HG03103 (cell line): ENCODE data around the gene SHKBP1.
"Not testable (repeated sequence)": the region's sequence is repeated elsewhere in the genome, so short reads cannot be mapped to it uniquely, and the experiment has no call there.

Experiments
- ATAC-seq: cut with Tn5 transposase; IDR thresholded peaks from one replicate; pipeline ENCODE4 v1.9.1; 2021; ENCODE audit warnings: low read depth; ENCODE audit not compliant: unreplicated experiment

SHKBP1 gene

DNA sequence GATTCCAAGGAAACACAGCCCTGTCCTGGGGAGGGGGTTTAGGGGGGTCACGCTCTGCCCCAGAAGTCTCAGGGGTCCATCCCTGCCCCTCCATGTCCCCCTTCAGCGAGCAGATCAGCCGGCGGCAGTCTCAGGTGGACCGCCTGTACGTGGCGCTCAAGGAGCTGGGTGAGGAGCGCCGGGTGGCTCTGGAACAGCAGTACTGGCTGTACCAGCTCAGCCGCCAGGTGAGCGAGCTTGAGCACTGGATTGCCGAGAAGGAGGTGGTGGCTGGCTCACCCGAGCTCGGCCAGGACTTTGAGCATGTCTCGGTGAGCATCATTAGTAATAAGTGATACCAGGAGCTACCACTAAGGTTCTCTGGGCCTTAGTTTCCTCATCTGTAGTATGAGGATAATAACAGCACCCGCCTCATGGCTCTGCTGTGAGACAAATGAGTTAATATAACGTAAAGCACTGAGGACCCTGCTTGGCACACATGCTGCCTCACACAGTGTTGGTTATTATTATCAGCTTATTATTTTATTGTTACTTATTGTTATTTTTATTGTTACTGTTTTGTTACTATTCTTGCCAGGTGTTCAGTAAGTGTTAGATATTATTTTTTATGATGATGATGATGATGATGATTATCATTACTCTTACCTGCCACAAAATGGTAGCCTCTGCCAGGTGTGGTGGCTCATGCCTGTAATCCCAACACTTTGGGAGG is 20.5 kb upstream of the SHKBP1 start:
- ATAC-seq, result no peak

DNA sequence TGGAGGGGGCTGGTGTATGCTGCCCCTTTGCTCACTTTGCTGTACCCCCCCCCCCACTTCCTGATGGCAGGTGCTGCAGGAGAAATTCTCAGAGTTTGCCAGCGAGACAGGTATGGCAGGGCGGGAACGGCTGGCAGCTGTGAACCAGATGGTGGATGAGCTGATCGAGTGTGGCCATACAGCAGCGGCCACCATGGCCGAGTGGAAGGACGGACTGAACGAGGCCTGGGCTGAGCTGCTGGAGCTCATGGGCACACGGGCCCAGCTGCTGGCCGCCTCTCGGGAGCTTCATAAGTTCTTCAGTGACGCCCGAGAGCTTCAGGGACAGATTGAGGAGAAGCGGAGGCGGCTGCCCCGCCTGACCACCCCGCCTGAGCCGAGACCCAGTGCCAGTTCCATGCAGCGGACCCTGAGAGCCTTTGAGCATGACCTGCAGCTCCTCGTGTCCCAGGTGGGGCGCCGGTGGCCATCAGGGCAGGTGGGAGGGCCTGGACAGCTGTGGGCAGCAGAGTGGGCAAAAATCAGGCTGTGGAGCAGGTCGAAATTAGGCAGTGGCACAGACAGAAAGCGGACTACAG is 19.6 kb upstream of the SHKBP1 start:
- no peak for ATAC-seq

GRCh38 chr19:40559394-40559793 is 17.3 kb upstream of the SHKBP1 start:
- ATAC-seq, result no peak

GRCh38 chr19:40560092-40560507 is 16.6 kb upstream of the SHKBP1 start:
- ATAC-seq, result no peak

DNA sequence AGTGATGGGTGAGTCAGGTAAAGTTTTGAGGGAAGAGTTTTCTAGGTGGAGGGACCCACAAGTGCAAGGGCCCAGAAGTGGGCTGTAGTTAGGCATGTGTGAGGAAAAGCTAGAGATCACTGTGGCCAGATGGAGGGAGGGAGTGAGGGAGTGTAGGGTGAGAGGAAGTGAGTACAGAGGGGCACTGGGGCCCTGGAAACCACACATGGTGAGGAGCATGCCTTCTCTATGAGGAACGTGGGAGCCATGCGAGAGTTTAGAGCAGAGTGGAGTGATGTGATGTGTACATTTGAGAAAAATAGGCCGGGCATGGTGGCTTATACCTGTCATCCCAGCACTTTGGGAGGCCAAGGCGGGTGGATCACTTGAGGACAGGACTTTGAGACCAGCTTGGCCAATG is 14.7 kb upstream of the SHKBP1 start:
- no peak for ATAC-seq

- not testable (repeated sequence) for ATAC-seq
Observed at GRCh38 chr19:40564535-40564934, 12.1 kb upstream of the SHKBP1 start.

GRCh38 chr19:40565355-40565754 is 11.3 kb upstream of the SHKBP1 start:
- ATAC-seq, result no peak

- no peak for ATAC-seq
Observed at GRCh38 chr19:40565910-40566495, 10.7 kb upstream of the SHKBP1 start.

- ATAC-seq, result no peak
Observed at GRCh38 chr19:40567040-40567749, 9.5 kb upstream of the SHKBP1 start.

DNA sequence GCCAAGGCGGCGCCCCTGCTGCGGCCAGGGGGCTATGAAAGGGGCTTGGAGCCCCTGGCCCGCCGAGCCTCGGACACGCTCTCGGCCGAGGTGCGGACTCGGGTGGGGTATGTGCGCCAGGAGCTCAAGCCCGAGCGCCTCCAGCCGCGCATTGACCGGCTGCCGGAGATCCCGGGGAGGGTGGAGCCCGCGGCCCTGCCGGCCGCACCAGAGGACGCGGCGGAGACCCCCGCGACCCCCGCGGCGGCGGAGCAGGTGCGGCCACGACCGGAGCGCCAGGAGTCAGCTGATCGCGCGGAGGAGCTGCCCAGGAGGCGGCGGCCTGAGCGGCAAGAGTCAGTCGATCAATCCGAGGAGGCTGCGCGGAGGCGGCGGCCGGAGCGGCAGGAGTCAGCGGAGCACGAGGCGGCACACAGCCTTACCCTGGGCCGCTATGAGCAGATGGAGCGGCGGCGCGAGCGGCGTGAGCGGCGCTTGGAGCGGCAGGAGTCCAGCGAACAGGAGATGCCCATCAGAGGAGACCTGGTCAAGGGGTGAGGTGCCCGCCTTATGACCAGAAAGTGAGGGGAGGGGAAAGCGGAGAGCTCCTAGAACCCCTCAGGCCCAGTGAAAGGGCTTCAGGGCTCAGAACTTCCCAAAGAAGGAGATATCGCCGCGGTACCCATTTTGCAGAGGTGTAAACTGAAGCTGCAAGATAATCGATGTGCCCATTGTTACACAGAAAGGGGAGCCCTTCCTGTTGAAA is 8.8 kb upstream of the SHKBP1 start:
- no peak for ATAC-seq

DNA sequence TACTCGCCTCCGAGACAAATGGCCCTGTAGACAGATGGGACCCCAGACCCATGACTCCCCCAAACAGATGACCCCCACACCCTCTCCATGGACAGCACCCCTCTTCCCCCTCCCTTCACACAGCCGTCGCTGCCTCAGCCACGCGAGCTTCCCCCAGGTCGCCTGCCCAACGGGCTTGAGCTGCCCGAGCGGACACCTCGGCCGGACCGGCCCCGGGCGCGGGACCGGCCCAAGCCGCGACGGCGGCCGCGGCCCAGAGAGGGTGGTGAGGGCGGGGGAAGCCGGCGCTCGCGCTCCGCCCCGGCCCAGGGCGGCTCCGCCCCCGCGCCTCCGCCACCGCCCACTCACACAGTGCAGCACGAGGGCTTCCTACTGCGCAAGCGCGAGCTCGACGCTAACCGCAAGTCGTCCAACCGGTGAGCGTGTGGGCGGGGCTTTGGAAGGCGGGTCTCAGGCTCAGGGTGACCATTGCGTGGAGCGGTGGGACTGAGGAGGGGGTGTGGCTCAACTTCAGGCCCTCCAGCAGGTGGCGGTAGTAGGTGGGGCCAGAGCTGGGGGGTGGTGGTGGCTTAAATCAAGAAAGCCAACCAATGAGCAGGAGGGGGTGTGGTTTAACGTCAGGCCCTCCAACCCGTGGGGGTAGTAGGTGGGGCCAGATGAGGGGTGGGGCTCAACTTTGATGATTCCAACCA is 6.2 kb upstream of the SHKBP1 start:
- peak; percentile 79 for ATAC-seq

GRCh38 chr19:40571005-40571318 is 5.7 kb upstream of the SHKBP1 start:
- no peak for ATAC-seq

GRCh38 chr19:40571831-40572495 is 4.7 kb upstream of the SHKBP1 start:
- ATAC-seq, result no peak

- no peak for ATAC-seq
Observed at GRCh38 chr19:40575326-40575725, 1.3 kb upstream of the SHKBP1 start.

DNA sequence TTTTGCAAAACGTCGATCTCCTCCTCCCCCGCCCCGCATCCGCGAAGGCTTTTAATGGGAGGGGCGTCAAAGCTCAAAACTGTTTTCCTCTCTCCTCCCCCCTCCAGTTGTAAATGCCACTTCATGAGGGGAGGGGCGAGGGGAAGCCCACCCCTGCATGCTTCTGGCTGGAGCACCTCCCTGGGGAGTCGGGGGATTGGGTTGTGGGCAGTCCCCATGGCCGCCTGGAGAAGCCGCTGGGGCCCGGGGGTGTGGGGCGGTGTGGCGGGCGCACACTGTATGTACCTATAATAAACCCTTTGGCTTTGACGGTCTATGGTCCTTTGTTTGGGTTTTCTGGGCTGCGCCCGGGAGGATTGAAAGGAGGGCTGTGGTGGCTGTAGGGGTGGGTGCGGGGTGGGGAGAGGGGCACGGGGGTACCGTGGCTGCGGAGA is 505 bp upstream of the SHKBP1 start:
- peak; percentile 4 for ATAC-seq

- no peak for ATAC-seq
Observed at GRCh38 chr19:40578442-40578908, 1.8 kb downstream of the SHKBP1 start.

DNA sequence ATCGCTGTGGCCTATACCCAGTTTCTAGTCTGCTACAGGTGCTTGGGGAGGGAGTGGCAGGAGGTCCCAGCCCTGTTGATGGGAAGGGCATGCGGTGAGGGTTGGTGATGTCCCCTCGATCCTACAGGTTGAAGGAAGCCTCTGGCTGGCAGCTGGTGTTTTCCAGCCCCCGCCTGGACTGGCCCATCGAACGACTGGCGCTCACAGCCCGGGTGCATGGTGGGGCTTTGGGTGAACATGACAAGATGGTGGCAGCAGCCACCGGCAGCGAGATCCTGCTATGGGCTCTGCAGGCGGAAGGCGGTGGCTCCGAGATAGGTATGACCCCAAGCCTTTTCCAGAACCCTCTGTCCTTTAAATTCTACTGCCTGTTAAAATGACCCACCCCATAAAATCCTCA is 3.9 kb downstream of the SHKBP1 start:
- no peak for ATAC-seq

GRCh38 chr19:40581531-40581930 is 4.9 kb downstream of the SHKBP1 start:
- ATAC-seq, result no peak

- no peak for ATAC-seq
Observed at GRCh38 chr19:40582467-40582866, 5.8 kb downstream of the SHKBP1 start.

DNA sequence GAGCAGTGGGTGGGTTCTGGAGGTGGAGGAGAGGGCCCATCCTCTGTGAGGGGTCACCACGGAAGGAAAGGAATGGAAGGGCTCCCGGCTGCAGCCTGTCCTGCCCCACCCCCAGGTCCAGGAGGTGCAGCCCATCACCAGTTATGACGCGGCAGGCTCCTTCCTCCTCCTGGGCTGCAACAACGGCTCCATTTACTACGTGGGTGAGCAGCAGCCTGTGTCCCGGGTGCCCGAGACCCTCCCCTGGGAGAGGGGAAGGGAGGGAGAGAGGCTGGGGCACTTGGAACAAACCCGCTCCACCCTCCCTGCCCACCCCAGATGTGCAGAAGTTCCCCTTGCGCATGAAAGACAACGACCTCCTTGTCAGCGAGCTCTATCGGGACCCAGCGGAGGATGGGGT is 6.6 kb downstream of the SHKBP1 start:
- ATAC-seq, result no peak
